CD4-positive, alpha-beta T cell (primary cell): Measurements from ENCODE around the gene MYO5A. TPM values are rescaled to one million over a fixed set of nuclear protein-coding genes. Genes with fewer than 3 reads are reported as not detected.
"Not testable (repeated sequence)": the region's sequence is repeated elsewhere in the genome, so short reads cannot be mapped to it uniquely, and the experiment has no call there.

Experiments used
- ATAC-seq: fragments of 200-7000 bp; cut with Tn5 transposase; one replicate; pipeline ENCODE4 v1.10.0; 2022; ENCODE audit warnings: mild to moderate bottlenecking; ENCODE audit not compliant: poor library complexity
- CTCF ChIA-PET: fragments of 350-600 bp; sonication (Branson Sonifier 250); formaldehyde crosslinking; loops from one replicate; lab custom pipeline; 2021; ENCODE audit warnings: antibody characterized with exemption, inconsistent platforms; lab: Charles Lee
- POLR2A ChIA-PET: fragments of 350-600 bp; sonication (Branson Sonifier 250); formaldehyde crosslinking; loops from one replicate; lab custom pipeline; 2021; ENCODE audit warnings: antibody characterized with exemption, inconsistent platforms; lab: Charles Lee
- DNase-seq, 14 experiments: peaks; one replicate each; pipeline ENCODE4 v3.0.0-alpha.2; 2013 to 2020; ENCODE audit warnings: mixed read lengths in 2 of 14
- H3K27ac ChIP-seq, 2 donors: one replicate each; pipeline versions ENCODE4 v1.5.1 to v1.7.0; 2013; ENCODE audit warnings: low read length in 2 of 2, low read depth in 1 of 2, mild to moderate bottlenecking in 1 of 2
- H3K27me3 ChIP-seq, 2 experiments: 1 replicate in 1 of 2; 2 replicates in 1 of 2; pipeline versions ENCODE4 v1.6.1 to v1.7.0; 2013; ENCODE audit warnings: low read length in 2 of 2, control low read depth in 1 of 2, mild to moderate bottlenecking in 1 of 2, moderate library complexity in 1 of 2; ENCODE audit not compliant: insufficient read depth in 2 of 2, control insufficient read depth in 1 of 2
- H3K36me3 ChIP-seq: one replicate; pipeline ENCODE4 v1.6.1; 2013; ENCODE audit warnings: low read length, control low read depth; ENCODE audit not compliant: insufficient read depth
- H3K4me1 ChIP-seq: one replicate; pipeline ENCODE4 v1.6.1; 2013; ENCODE audit warnings: low read length, control low read depth; ENCODE audit not compliant: insufficient read depth
- H3K4me3 ChIP-seq: one replicate; pipeline ENCODE4 v1.5.1; 2013; ENCODE audit warnings: mild to moderate bottlenecking, low read length, moderate library complexity
- H3K9me3 ChIP-seq, 2 experiments: 1 replicate in 1 of 2; 2 replicates in 1 of 2; pipeline versions ENCODE4 v1.6.1 to v1.7.0; 2013; ENCODE audit warnings: low read length in 2 of 2, mild to moderate bottlenecking in 2 of 2, control low read depth in 1 of 2, moderate library complexity in 1 of 2; ENCODE audit not compliant: control insufficient read depth in 1 of 2, insufficient read depth in 1 of 2
- H3K27ac Mint-ChIP-seq: one replicate; pipeline ENCODE4 v1.8.0; 2020; ENCODE audit warnings: mixed read lengths
- H3K27me3 Mint-ChIP-seq: one replicate; pipeline ENCODE4 v1.8.0; 2021; ENCODE audit warnings: mixed read lengths
- H3K36me3 Mint-ChIP-seq: one replicate; pipeline ENCODE4 v1.8.0; 2021; ENCODE audit warnings: low read depth, mixed read lengths
- H3K4me1 Mint-ChIP-seq: one replicate; pipeline ENCODE4 v1.8.0; 2021; ENCODE audit warnings: low read depth, mixed read lengths
- H3K4me3 Mint-ChIP-seq: one replicate; pipeline ENCODE4 v1.8.0; 2020; ENCODE audit warnings: mild to moderate bottlenecking, mixed read lengths
- H3K9me3 Mint-ChIP-seq: one replicate; pipeline ENCODE4 v1.8.0; 2020; ENCODE audit warnings: mixed read lengths
- intact Hi-C, 2 experiments: fragments of 100-400 bp; cut with DNase I in 1 of 2; cut with micrococcal nuclease in 1 of 2; formaldehyde crosslinking; loops; one replicate each; pipeline versions ENCODE4 v1.15.1 to v1.9.0; 2023 to 2025; cut with DNase I, micrococcal nuclease
- total RNA-seq, 174 experiments: library from RNA in 2 of 174; stranded (reverse) in 2 of 174; gene quantifications; one replicate each; pipeline ENCODE4 v1.2.3 and lab custom pipeline; 2021 to 2026
- TF ChIP-seq, protein P1 (sequence below): fragments of 200-600 bp; IDR thresholded peaks from one replicate; pipeline ENCODE4 v1.8.0; 2022; ENCODE audit warnings: antibody characterized with exemption, mild to moderate bottlenecking

Gene MYO5A
- total RNA-seq, 2 experiments from 2014 or later = 25.5 TPM

DNA sequence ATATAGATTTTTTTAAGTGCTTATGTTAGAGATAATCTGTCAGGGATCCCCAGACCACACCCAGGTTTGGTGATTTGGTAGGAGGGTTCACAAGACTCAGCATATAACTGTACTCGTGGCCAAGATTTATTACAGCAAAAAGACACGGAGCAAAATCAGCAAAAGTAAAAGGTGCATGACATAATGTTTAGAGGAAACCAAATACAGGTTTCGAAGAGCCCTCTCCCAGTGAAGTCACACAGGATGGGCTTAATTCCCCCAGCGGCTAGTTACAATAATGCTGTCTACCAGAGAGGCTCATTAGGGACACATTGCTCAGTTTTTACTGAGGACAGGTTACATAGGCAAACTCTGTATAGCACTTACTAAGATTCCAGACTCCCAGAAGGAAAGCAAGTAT, 36.5 kb downstream of the MYO5A start:
- DNase-seq = no peak
- Histone ChIP-seq H3K27ac (no peak overlapping the region), H3K9me3 (no peaks in the 10 kb centered on the region), H3K4me3 (no peak overlapping the region), H3K27me3 (no peaks in the 10 kb centered on the region), H3K36me3 (no peaks in the 10 kb centered on the region), H3K4me1 (peaks cover 27% of the 10 kb centered on the region)
- Mint-ChIP-seq H3K27ac (peak overlapping the region; percentile 12), H3K4me1 (peaks cover 63% of the 10 kb centered on the region), H3K27me3 (no peaks in the 10 kb centered on the region), H3K4me3 (no peak overlapping the region), H3K9me3 (no peaks in the 10 kb centered on the region), H3K36me3 (no peaks in the 10 kb centered on the region)
- ATAC-seq = no peak
- TF ChIP-seq, protein P1, sequence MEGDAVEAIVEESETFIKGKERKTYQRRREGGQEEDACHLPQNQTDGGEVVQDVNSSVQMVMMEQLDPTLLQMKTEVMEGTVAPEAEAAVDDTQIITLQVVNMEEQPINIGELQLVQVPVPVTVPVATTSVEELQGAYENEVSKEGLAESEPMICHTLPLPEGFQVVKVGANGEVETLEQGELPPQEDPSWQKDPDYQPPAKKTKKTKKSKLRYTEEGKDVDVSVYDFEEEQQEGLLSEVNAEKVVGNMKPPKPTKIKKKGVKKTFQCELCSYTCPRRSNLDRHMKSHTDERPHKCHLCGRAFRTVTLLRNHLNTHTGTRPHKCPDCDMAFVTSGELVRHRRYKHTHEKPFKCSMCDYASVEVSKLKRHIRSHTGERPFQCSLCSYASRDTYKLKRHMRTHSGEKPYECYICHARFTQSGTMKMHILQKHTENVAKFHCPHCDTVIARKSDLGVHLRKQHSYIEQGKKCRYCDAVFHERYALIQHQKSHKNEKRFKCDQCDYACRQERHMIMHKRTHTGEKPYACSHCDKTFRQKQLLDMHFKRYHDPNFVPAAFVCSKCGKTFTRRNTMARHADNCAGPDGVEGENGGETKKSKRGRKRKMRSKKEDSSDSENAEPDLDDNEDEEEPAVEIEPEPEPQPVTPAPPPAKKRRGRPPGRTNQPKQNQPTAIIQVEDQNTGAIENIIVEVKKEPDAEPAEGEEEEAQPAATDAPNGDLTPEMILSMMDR = no peak
- intact Hi-C loops = loop anchor here in 1 of 2 experiments (2.0 kb wide), 1 partner anchor 19 kb away; no protein-coding TSS in a partner anchor
- POLR2A ChIA-PET = no interaction called here
- CTCF ChIA-PET = no interaction called here

DNA sequence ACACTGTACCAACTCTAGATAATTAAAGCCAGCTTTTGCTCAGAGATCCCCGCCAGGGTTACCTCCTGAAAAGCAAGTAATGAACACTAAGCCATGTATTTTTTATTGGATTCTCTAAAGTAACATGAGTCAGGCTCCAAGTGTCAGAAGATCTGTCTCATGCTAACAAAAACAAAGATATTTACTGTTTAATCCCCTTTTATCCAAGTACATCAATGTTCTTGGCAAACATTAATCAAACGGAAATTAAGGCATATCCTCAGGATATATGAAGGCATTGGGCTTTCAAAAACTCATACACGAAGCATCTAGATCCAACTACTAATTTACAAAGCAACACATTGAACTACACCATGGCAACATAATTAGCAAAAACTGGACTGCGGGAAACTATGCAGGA, 37.2 kb downstream of the MYO5A start:
- POLR2A ChIA-PET = no interaction called here
- H3K4me1 Mint-ChIP-seq = peaks cover 67% of the 10 kb centered on the region
- no peaks in the 10 kb centered on the region for H3K27me3 ChIP-seq
- H3K27ac Mint-ChIP-seq = no peak overlapping the region
- TF ChIP-seq, protein P1 = no peak
- H3K4me3 Mint-ChIP-seq = no peak overlapping the region
- H3K9me3 Mint-ChIP-seq = no peaks in the 10 kb centered on the region
- DNase-seq (no peak), ATAC-seq (no peak)
- peaks cover 29% of the 10 kb centered on the region for H3K4me1 ChIP-seq
- intact Hi-C loops = no loop called here
- H3K27me3 Mint-ChIP-seq = no peaks in the 10 kb centered on the region
- no peaks in the 10 kb centered on the region for H3K36me3 Mint-ChIP-seq
- no peak overlapping the region for H3K27ac ChIP-seq
- no peak overlapping the region for H3K4me3 ChIP-seq
- no peaks in the 10 kb centered on the region for H3K9me3 ChIP-seq
- CTCF ChIA-PET = no interaction called here
- H3K36me3 ChIP-seq = no peaks in the 10 kb centered on the region

DNA sequence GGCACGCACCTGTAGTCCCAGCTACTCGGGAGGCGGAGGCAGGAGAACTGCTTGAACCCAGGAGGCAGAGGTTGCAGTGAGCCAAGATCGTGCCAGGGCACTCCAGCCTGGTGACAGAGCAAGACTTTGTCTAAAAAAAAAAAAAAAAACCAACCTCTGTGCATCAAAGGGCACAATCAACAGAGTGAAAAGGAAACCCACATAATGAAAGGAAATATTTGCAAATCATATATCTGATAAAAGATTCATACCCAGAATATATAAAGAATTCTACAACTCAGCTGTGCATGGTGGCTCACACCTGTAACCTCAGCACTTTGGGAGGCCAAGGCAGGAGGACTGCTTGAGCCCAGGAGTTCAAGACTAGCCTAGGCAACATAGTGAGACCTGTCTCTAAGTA, 39.2 kb downstream of the MYO5A start:
- POLR2A ChIA-PET = interaction anchor here (1.0 to 1.7 kb wide), 2 partner anchors 10 to 19 kb away, joined by 3 to 7 read pairs; no protein-coding TSS in a partner anchor
- intact Hi-C loops = loop anchor here in 1 of 2 experiments (5.0 kb wide), 1 partner anchor 33 kb away; no protein-coding TSS in a partner anchor
- not testable (repeated sequence) for H3K4me3 ChIP-seq, H3K9me3 ChIP-seq, H3K36me3 Mint-ChIP-seq, H3K27me3 ChIP-seq, H3K27me3 Mint-ChIP-seq, H3K27ac ChIP-seq, H3K9me3 Mint-ChIP-seq, H3K36me3 ChIP-seq
- H3K27ac Mint-ChIP-seq = peak overlapping the region; percentile 71
- H3K4me1 ChIP-seq = peaks cover 29% of the 10 kb centered on the region
- peak overlapping the region; percentile 32 for H3K4me3 Mint-ChIP-seq
- DNase-seq = peak in 2 of 14 experiments; percentile 27 to 43
- CTCF ChIA-PET = interaction anchor here (1.1 kb wide), 1 partner anchor 40 kb away, joined by 3 read pairs; no protein-coding TSS in a partner anchor
- peak; percentile 51 for ATAC-seq
- peaks cover 72% of the 10 kb centered on the region for H3K4me1 Mint-ChIP-seq

DNA sequence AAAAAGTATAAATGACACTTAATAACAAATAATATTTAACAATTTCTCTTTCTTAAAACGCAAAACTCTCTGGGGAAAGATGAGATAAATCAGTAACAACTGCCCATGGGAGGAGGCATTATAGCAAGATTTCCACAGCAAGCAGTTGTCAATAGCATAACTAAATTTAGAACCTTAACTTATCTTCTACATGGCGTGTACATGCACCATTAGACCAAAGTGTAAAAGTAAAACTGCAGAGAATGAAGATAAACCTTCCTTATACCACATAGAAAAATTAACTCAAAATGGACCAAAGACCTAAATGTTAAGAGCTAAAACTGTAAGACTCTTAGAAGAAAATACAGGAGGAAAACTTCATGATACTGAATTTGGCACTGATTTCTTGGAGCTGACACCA, 39.9 kb downstream of the MYO5A start:
- TF ChIP-seq, protein P1 = no peak
- peak in 1 of 14 experiments; percentile 32 for DNase-seq
- no peak overlapping the region for H3K27ac ChIP-seq
- no peaks in the 10 kb centered on the region for H3K27me3 ChIP-seq
- ChIA-PET CTCF (interaction anchor here (1.1 kb wide), 1 partner anchor 40 kb away, joined by 3 read pairs; no protein-coding TSS in a partner anchor), POLR2A (interaction anchor here (1.0 to 1.7 kb wide), 3 partner anchors 9 to 84 kb away, joined by 3 to 7 read pairs (median 3); no protein-coding TSS in a partner anchor)
- peaks cover 29% of the 10 kb centered on the region for H3K4me1 ChIP-seq
- no peaks in the 10 kb centered on the region for H3K9me3 Mint-ChIP-seq
- no peaks in the 10 kb centered on the region for H3K36me3 Mint-ChIP-seq
- peaks cover 74% of the 10 kb centered on the region for H3K4me1 Mint-ChIP-seq
- H3K27me3 Mint-ChIP-seq = no peaks in the 10 kb centered on the region
- H3K4me3 ChIP-seq = no peak overlapping the region
- peak overlapping the region; percentile 71 for H3K27ac Mint-ChIP-seq
- H3K4me3 Mint-ChIP-seq = no peak overlapping the region
- intact Hi-C loops = loop anchor here in 1 of 2 experiments (5.0 kb wide), 1 partner anchor 33 kb away; no protein-coding TSS in a partner anchor
- H3K36me3 ChIP-seq = no peaks in the 10 kb centered on the region
- H3K9me3 ChIP-seq = no peaks in the 10 kb centered on the region
- ATAC-seq = no peak
